ENCODE measurements around the gene ADARB2. TPM values are rescaled to one million over a fixed set of nuclear protein-coding genes. Genes with fewer than 3 reads are reported as not detected.

Gene ADARB2
- polyA plus RNA-seq, 1 of the 3 experiments (the other 2 are of a cell fraction) = not detected

GRCh38 chr10:1486841-1487687 lies 250.3 kb downstream of the ADARB2 start:
- no peak for TF ChIP-seq CHD2 (IDR thresholded peaks at IDR 0.05; ENCODE audit: low read length, partially characterized antibody)
- TF ChIP-seq TAF1 (IDR thresholded peaks at IDR 0.05; ENCODE audit: borderline replicate concordance, low read depth, low read length) = no peak
- no peak for TF ChIP-seq SMC3 (IDR thresholded peaks at IDR 0.05; ENCODE audit: low read depth, low read length)
- TF ChIP-seq USF1 (IDR thresholded peaks at IDR 0.05; ENCODE audit: borderline replicate concordance, low read depth) = no peak
- TF ChIP-seq FOSL2 (IDR thresholded peaks at IDR 0.05; ENCODE audit: borderline replicate concordance, low read depth) = no peak
- TF ChIP-seq PBX3 (IDR thresholded peaks at IDR 0.05) = no peak
- TF ChIP-seq GATA2 (CRISPR knock-in tag; IDR thresholded peaks at IDR 0.05) = no peak
- no peak for TF ChIP-seq ELF1 (IDR thresholded peaks at IDR 0.05)
- no peak for TF ChIP-seq JUND (IDR thresholded peaks at IDR 0.05)
- TF ChIP-seq EP300 (IDR thresholded peaks at IDR 0.05; ENCODE audit: borderline replicate concordance in 1 of 2, low read depth in 1 of 2, low read length in 1 of 2) = no peak
- no peak for TF ChIP-seq NRF1 (IDR thresholded peaks at IDR 0.05; ENCODE audit: low read depth, low read length)
- TF ChIP-seq FOXM1 (IDR thresholded peaks at IDR 0.05; ENCODE audit: low read depth) = no peak
- no peak for TF ChIP-seq MAX (IDR thresholded peaks at IDR 0.05; ENCODE audit: low read depth)
- no peak for TF ChIP-seq FOXJ3 (CRISPR knock-in tag; IDR thresholded peaks at IDR 0.05)
- no peak for TF ChIP-seq RCOR1 (IDR thresholded peaks at IDR 0.05; ENCODE audit: low read length)
- ChIA-PET CTCF (no interaction called here), POLR2A (no interaction called here)
- H3K9me2 ChIP-seq = no peaks in the 10 kb centered on the region
- no peak overlapping the region for H3K9ac ChIP-seq
- H3K9me3 ChIP-seq = no peaks in the 10 kb centered on the region
- WGBS (ENCODE audit: low lambda C conversion rate) = 39% methylated on average over 8 of the region's 14 CpGs
- no peaks in the 10 kb centered on the region for H3K4me1 ChIP-seq (ENCODE audit: control insufficient read depth in 1 of 2, insufficient read depth in 2 of 2, low read depth in 1 of 2, low read length in 1 of 2)
- no peaks in the 10 kb centered on the region for H3K79me2 ChIP-seq (ENCODE audit: insufficient read depth)
- no peak overlapping the region for H3K4me2 ChIP-seq
- no peak for DNase-seq
- no peaks in the 10 kb centered on the region for H3F3A ChIP-seq (replicated peaks; ENCODE audit: insufficient read depth)
- H3K36me3 ChIP-seq (replicated peaks in 1 of 2; ENCODE audit: control insufficient read depth in 1 of 2, insufficient read depth in 2 of 2, low read length in 1 of 2) = no peaks in the 10 kb centered on the region
- H3K27ac ChIP-seq (ENCODE audit: low read depth in 2 of 2, low read length in 1 of 2) = no peak overlapping the region
- H3K4me3 ChIP-seq (ENCODE audit: low read depth in 2 of 2, low read length in 1 of 2) = no peak overlapping the region
- no peaks in the 10 kb centered on the region for H3K27me3 ChIP-seq (ENCODE audit: insufficient read depth)
- no peak overlapping the region for H2AFZ ChIP-seq (ENCODE audit: low read depth)
- no peaks in the 10 kb centered on the region for H4K20me1 ChIP-seq (ENCODE audit: insufficient read depth)

GRCh38 chr10:1485357-1485756 lies 252.0 kb downstream of the ADARB2 start:
- Histone ChIP-seq H3K27ac (ENCODE audit: low read depth in 2 of 2, low read length in 1 of 2) (no peak overlapping the region), H3K27me3 (ENCODE audit: insufficient read depth) (no peaks in the 10 kb centered on the region), H3K9ac (no peak overlapping the region), H3F3A (replicated peaks; ENCODE audit: insufficient read depth) (no peaks in the 10 kb centered on the region), H3K4me2 (no peak overlapping the region), H3K36me3 (replicated peaks in 1 of 2; ENCODE audit: control insufficient read depth in 1 of 2, insufficient read depth in 2 of 2, low read length in 1 of 2) (no peaks in the 10 kb centered on the region), H3K79me2 (ENCODE audit: insufficient read depth) (no peaks in the 10 kb centered on the region), H3K4me1 (ENCODE audit: control insufficient read depth in 1 of 2, insufficient read depth in 2 of 2, low read depth in 1 of 2, low read length in 1 of 2) (no peaks in the 10 kb centered on the region), H4K20me1 (ENCODE audit: insufficient read depth) (no peaks in the 10 kb centered on the region), H3K4me3 (ENCODE audit: low read depth in 2 of 2, low read length in 1 of 2) (no peak overlapping the region), H2AFZ (ENCODE audit: low read depth) (no peak overlapping the region), H3K9me2 (no peaks in the 10 kb centered on the region), H3K9me3 (no peaks in the 10 kb centered on the region)
- DNase-seq = no peak
- WGBS (ENCODE audit: low lambda C conversion rate) = 62% methylated on average over 11 of the region's 12 CpGs
- POLR2A ChIA-PET = no interaction called here
- TF ChIP-seq TAF1 (IDR thresholded peaks at IDR 0.05; ENCODE audit: borderline replicate concordance, low read depth, low read length) (no peak), USF2 (IDR thresholded peaks at IDR 0.05; ENCODE audit: borderline replicate concordance, low read depth, low read length) (no peak), GATA2 (CRISPR knock-in tag; IDR thresholded peaks at IDR 0.05) (no peak)
- CTCF ChIA-PET = no interaction called here
